NCI-H345 (cell line): ENCODE measurements around the gene TNNI3K.

ENCODE experiments used
- DNase-seq: peaks from one replicate; lab custom pipeline; 2025; lab: John Stamatoyannopoulos, UW

The TNNI3K gene

GRCh38 chr1:74316302-74316701, 81.1 kb downstream of the TNNI3K start:
- DNase-seq, result no peak

- no peak for DNase-seq
Measured at GRCh38 chr1:74317663-74318062, 82.5 kb downstream of the TNNI3K start.

GRCh38 chr1:74323937-74324473, 88.8 kb downstream of the TNNI3K start:
- no peak for DNase-seq

GRCh38 chr1:74324684-74325448, 89.7 kb downstream of the TNNI3K start:
- no peak for DNase-seq

- DNase-seq, result no peak
Measured at GRCh38 chr1:74328851-74329250, 93.7 kb downstream of the TNNI3K start.

GRCh38 chr1:74333244-74333643, 98.1 kb downstream of the TNNI3K start:
- peak; percentile 66 for DNase-seq

GRCh38 chr1:74334147-74334546, 99.0 kb downstream of the TNNI3K start:
- DNase-seq, result no peak

- DNase-seq, result no peak
Measured at GRCh38 chr1:74340656-74341055, 105.5 kb downstream of the TNNI3K start.

GRCh38 chr1:74341702-74342339, 106.6 kb downstream of the TNNI3K start:
- DNase-seq, result no peak

GRCh38 chr1:74343216-74343615, 108.0 kb downstream of the TNNI3K start:
- DNase-seq, result peak; percentile 98

- no peak for DNase-seq
Measured at GRCh38 chr1:74344387-74344786, 109.2 kb downstream of the TNNI3K start.

- DNase-seq, result no peak
Measured at GRCh38 chr1:74356493-74356892, 121.3 kb downstream of the TNNI3K start.

- peak; percentile 18 for DNase-seq
Measured at GRCh38 chr1:74357150-74357549, 122.0 kb downstream of the TNNI3K start.

GRCh38 chr1:74357756-74358155, 122.6 kb downstream of the TNNI3K start:
- no peak for DNase-seq

GRCh38 chr1:74362691-74363090, 127.5 kb downstream of the TNNI3K start:
- DNase-seq, result no peak

GRCh38 chr1:74363220-74363619, 128.0 kb downstream of the TNNI3K start:
- no peak for DNase-seq

GRCh38 chr1:74367175-74367813, 132.1 kb downstream of the TNNI3K start:
- DNase-seq, result no peak

GRCh38 chr1:74368335-74368734, 133.1 kb downstream of the TNNI3K start:
- DNase-seq, result no peak

- DNase-seq, result no peak
Measured at GRCh38 chr1:74375376-74375775, 140.2 kb downstream of the TNNI3K start.

GRCh38 chr1:74380252-74380651, 145.1 kb downstream of the TNNI3K start:
- DNase-seq, result no peak

GRCh38 chr1:74388855-74389254, 153.7 kb downstream of the TNNI3K start:
- no peak for DNase-seq

- DNase-seq, result no peak
Measured at GRCh38 chr1:74392186-74392585, 157.0 kb downstream of the TNNI3K start.

GRCh38 chr1:74392840-74393239, 157.7 kb downstream of the TNNI3K start:
- no peak for DNase-seq
